ENCODE results near the gene MRPL4. TPM values are rescaled to one million over a fixed set of nuclear protein-coding genes. Genes with fewer than 3 reads are reported as not detected.
"Not testable (repeated sequence)": the region's sequence is repeated elsewhere in the genome, so short reads cannot be mapped to it uniquely, and the experiment has no call there.

Gene MRPL4
- total RNA-seq, 2 donors from 2014 or later = 43.5 to 61.9 TPM

DNA sequence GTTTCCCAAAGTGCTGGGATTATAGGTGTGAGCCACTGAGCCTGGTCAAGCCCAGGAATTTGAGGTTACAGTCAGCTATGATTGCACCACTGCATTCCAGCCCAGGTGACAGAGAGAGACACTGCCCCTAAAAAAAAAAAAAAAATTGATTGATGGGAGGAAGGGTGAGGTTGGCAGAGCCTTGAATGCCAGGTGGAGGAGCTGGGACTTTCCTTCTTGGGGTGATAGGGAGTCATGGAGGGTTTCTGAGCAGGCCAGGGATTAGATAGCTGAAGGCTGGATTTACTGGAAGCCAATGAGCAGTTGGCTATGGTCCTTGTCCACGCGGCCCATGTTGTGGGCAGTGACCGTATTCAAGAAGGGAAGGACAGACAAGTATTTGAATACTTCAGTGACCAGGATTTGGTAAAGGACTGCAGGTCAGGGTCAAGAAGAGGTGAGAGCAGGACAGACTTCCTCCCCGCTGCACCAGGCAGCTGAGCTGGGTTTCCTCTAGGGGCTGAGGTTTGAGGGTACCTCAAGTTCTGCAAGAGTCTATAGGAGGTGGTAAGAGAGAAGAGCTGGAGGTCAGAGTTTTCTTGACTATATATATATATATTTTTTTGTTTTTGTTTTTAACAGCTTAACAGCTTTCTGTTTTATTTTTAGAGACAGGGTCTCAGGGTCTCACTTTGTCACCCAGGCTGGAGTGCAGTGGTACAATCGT is 27.9 kb downstream of the MRPL4 start:
- ATAC-seq (no peak), DNase-seq (no peak)
- intact Hi-C loops (cut with DNase I, micrococcal nuclease) = loop anchor here in 1 of 2 donors (10.0 kb wide), 1 partner anchor 425 kb away; the partner anchor contains the start of gene QTRT1

GRCh38 chr19:10282043-10282442 is 30.0 kb downstream of the MRPL4 start:
- not testable (repeated sequence) for ATAC-seq

GRCh38 chr19:10283301-10284064 is 31.5 kb downstream of the MRPL4 start:
- no peak for ATAC-seq
- intact Hi-C loops (cut with DNase I, micrococcal nuclease) = loop anchor here in 1 of 2 donors (10.0 kb wide), 1 partner anchor 421 kb away; the partner anchor contains the start of gene QTRT1
- no peak for DNase-seq

More at GRCh38 chr19:10282043-10282442, 30.0 kb downstream of the MRPL4 start:
- intact Hi-C loops (cut with DNase I, micrococcal nuclease) = loop anchor here in 1 of 2 donors (10.0 kb wide), 1 partner anchor 423 kb away; the partner anchor contains the start of gene QTRT1
- not testable (repeated sequence) for DNase-seq

GRCh38 chr19:10284065-10284959 is 32.3 kb downstream of the MRPL4 start:
- ATAC-seq (no peak), DNase-seq (no peak)
- intact Hi-C loops (cut with DNase I, micrococcal nuclease) = loop anchor here in 1 of 2 donors (10.0 kb wide), 1 partner anchor 420 kb away; the partner anchor contains the start of gene QTRT1

GRCh38 chr19:10284960-10285278 is 32.9 kb downstream of the MRPL4 start:
- ATAC-seq = no peak
- no peak for DNase-seq
- intact Hi-C loops (cut with DNase I, micrococcal nuclease) = loop anchor here in 1 of 2 donors (10.0 kb wide), 1 partner anchor 420 kb away; the partner anchor contains the start of gene QTRT1

DNA sequence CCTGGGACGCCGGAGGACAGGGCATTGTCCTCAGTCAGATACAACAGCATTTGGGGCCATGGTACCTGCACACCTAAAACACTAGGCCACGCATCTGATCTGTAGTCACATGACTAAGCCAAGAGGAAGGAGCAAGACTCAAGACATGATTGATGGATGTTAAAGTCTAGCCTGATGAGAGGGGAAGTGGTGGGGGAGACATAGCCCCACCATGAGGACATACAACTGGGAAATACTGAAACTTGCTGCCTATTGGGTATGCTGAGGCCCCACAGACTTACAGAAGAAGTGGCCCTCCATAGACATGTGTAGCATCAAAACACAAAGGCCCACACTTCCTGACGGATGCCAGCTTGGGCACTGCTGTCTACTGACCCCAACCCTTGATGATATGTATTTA is 33.4 kb downstream of the MRPL4 start:
- no peak for DNase-seq
- intact Hi-C loops (cut with DNase I, micrococcal nuclease) = loop anchor here in 1 of 2 donors (10.0 kb wide), 1 partner anchor 419 kb away; the partner anchor contains the start of gene QTRT1
- ATAC-seq = no peak

DNA sequence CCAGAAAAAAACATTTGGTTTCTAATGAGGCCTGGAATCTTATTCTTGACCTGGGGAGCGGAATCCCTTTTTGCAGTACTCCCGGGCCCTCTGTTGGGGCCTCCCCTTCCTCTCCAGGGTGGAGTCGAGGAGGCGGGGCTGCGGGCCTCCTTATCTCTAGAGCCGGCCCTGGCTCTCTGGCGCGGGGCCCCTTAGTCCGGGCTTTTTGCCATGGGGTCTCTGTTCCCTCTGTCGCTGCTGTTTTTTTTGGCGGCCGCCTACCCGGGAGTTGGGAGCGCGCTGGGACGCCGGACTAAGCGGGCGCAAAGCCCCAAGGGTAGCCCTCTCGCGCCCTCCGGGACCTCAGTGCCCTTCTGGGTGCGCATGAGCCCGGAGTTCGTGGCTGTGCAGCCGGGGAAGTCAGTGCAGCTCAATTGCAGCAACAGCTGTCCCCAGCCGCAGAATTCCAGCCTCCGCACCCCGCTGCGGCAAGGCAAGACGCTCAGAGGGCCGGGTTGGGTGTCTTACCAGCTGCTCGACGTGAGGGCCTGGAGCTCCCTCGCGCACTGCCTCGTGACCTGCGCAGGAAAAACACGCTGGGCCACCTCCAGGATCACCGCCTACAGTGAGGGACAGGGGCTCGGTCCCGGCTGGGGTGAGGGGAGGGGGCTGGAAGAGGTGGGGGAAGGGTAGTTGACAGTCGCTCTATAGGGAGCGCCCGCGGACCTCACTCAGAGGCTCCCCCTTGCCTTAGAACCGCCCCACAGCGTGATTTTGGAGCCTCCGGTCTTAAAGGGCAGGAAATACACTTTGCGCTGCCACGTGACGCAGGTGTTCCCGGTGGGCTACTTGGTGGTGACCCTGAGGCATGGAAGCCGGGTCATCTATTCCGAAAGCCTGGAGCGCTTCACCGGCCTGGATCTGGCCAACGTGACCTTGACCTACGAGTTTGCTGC is 35.1 kb downstream of the MRPL4 start, which contains the start of gene ICAM4:
TSS of gene ICAM4 (plus strand) at position 153 of the 935 bp plus-strand sequence. CDS start at position 211, 58 bp downstream.
- intact Hi-C loops (cut with DNase I, micrococcal nuclease) = loop anchor here in 1 of 2 donors (10.0 kb wide), 1 partner anchor 418 kb away; the partner anchor contains the start of gene QTRT1
- DNase-seq = peak; percentile 43 to 67
- peak; percentile 24 for ATAC-seq

GRCh38 chr19:10288662-10289166 is 36.7 kb downstream of the MRPL4 start:
- peak; percentile 64 to 65 for DNase-seq
- peak; percentile 43 for ATAC-seq
- intact Hi-C loops (cut with DNase I, micrococcal nuclease) = loop anchor here in 1 of 2 donors (10.0 kb wide), 1 partner anchor 416 kb away; the partner anchor contains the start of gene QTRT1

GRCh38 chr19:10289167-10289835 is 37.3 kb downstream of the MRPL4 start:
- intact Hi-C loops (cut with DNase I, micrococcal nuclease) = loop anchor here in 1 of 2 donors (10.0 kb wide), 1 partner anchor 416 kb away; the partner anchor contains the start of gene QTRT1
- ATAC-seq = no peak
- DNase-seq = peak; percentile 31 to 60

DNA sequence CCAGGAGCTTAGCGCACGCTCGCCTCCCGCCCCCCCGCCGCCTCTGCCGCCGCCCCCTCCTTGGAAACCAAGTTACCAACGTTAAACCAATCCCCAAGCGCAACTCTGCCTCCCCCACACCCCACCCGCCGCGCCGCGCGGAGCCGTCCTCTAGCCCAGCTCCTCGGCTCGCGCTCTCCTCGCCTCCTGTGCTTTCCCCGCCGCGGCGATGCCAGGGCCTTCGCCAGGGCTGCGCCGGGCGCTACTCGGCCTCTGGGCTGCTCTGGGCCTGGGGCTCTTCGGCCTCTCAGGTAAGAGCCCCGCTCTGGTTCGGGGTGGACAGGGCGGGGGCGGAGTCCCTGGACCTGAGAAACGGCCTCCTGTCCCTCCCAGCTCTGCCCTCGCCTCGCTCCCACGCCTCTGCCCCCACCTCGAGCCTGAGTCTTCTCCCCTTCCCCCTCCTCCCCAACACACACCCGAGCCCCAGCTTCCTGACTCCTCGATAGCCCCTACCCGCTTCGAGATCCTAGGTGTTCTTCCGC is 37.9 kb downstream of the MRPL4 start, which contains the start of gene ICAM5:
TSS of gene ICAM5 (plus strand) at position 117 of the 521 bp plus-strand sequence. CDS start at position 209, 92 bp downstream.
- DNase-seq (no peak), ATAC-seq (no peak)
- intact Hi-C loops (cut with DNase I, micrococcal nuclease) = loop anchor here in 1 of 2 donors (10.0 kb wide), 1 partner anchor 415 kb away; the partner anchor contains the start of gene QTRT1

DNA sequence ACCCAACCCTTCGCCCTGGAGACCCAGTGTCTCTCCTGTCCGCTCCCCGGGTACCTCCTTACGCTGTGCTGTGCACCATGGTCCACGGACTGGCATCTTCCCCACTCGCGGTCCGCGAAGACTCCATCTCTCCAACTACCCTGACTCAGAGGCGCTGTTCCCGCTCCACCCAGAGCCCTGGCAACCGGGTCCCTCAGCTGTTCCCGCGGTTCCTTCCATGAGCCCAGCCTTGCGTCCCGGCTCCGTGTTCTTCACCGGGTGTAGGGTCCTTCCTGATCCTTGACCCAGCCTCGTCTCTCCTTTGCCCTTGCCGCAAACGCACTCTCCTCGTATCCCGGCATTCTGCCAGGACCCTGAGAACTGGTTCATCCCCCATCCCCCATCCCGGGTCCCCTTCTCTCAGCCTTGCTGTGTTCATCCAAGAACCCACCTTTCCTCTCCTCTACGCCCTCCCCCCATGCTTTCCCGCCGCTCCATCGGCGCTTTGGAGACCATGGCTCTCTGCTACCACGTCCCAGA is 38.4 kb downstream of the MRPL4 start:
- ATAC-seq = no peak
- intact Hi-C loops (cut with DNase I, micrococcal nuclease) = no loop called here

GRCh38 chr19:10290876-10291553 is 39.0 kb downstream of the MRPL4 start:
- peak; percentile 69 to 73 for DNase-seq

More for the DNA sequence above, 38.4 kb downstream of the MRPL4 start:
- no peak for DNase-seq

DNA sequence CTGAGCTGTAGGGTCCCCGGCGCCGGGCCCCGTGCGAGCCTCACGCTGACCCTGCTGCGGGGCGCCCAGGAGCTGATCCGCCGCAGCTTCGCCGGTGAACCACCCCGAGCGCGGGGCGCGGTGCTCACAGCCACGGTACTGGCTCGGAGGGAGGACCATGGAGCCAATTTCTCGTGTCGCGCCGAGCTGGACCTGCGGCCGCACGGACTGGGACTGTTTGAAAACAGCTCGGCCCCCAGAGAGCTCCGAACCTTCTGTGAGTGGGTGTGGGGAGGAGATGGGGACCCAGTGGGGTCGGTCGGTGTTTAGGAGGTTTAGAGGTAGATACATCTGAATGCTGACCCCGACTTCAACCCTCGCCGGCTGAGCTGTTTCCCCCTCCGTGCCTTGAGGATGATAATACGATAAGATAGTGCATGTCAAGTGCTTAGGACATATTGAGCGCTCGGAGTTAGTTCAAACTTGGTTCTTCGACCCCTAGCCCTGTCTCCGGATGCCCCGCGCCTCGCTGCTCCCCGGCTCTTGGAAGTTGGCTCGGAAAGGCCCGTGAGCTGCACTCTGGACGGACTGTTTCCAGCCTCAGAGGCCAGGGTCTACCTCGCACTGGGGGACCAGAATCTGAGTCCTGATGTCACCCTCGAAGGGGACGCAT is 39.7 kb downstream of the MRPL4 start:
- intact Hi-C loops (cut with DNase I, micrococcal nuclease) = no loop called here
- ATAC-seq (peak; percentile 7), DNase-seq (peak in 1 of 2 donors; percentile 44)

More at GRCh38 chr19:10290876-10291553, 39.0 kb downstream of the MRPL4 start:
- intact Hi-C loops (cut with DNase I, micrococcal nuclease) = no loop called here
- peak; percentile 32 for ATAC-seq

DNA sequence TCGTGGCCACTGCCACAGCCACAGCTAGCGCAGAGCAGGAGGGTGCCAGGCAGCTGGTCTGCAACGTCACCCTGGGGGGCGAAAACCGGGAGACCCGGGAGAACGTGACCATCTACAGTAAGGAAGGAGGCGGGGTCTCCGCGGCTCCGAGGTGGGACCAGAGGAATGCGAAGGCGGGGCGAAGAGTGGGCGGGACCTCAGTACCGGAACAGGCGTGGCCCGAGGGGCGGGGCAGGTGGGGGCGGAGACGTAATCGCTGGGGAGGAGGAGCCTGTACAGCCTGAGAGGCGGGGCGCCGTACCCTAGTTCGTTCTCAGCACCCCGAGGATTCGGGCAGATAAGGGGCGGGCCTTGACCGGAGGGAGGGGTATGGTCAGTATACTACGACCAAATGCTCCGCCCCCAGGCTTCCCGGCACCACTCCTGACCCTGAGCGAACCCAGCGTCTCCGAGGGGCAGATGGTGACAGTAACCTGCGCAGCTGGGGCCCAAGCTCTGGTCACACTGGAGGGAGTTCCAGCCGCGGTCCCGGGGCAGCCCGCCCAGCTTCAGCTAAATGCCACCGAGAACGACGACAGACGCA is 40.3 kb downstream of the MRPL4 start:
- intact Hi-C loops (cut with DNase I, micrococcal nuclease) = no loop called here
- ATAC-seq (peak; percentile 80), DNase-seq (peak; percentile 90 to 94)

Measured in left colon (tissue), 2 donors.